BLaER1 (cell line): Measurements from ENCODE around the gene UBE2Z.

Source experiments
- H3K27ac ChIP-seq: shearing (Covaris generic); formaldehyde crosslinking; 2 replicates; pipeline ENCODE4 v1.8.1; 2022
- H3K27me3 ChIP-seq: shearing (Covaris generic); formaldehyde crosslinking; 2 replicates; pipeline ENCODE4 v1.8.1; 2022
- H3K36me3 ChIP-seq: shearing (Covaris generic); formaldehyde crosslinking; 2 replicates; pipeline ENCODE4 v1.8.1; 2022
- H3K4me1 ChIP-seq: shearing (Covaris generic); formaldehyde crosslinking; 2 replicates; pipeline ENCODE4 v1.8.1; 2022
- H3K4me2 ChIP-seq: shearing (Covaris generic); formaldehyde crosslinking; 2 replicates; pipeline ENCODE4 v1.8.1; 2022
- H3K4me3 ChIP-seq: shearing (Covaris generic); formaldehyde crosslinking; 2 replicates; pipeline ENCODE4 v1.8.1; 2022
- H3K9ac ChIP-seq: shearing (Covaris generic); formaldehyde crosslinking; 2 replicates; pipeline ENCODE4 v1.8.1; 2022
- H3K9me3 ChIP-seq: shearing (Covaris generic); formaldehyde crosslinking; 2 replicates; pipeline ENCODE4 v1.8.1; 2022
- H4K20me1 ChIP-seq: shearing (Covaris generic); formaldehyde crosslinking; 2 replicates; pipeline ENCODE4 v1.8.1; 2022
- Cebpa-rat ChIP-seq: shearing (Covaris generic); IDR thresholded peaks from 2 replicates; pipeline ENCODE4 v1.8.1; 2022

UBE2Z gene

GRCh38 chr17:48873696-48874443 lies 34.3 kb upstream of the UBE2Z start:
- H3K4me3 ChIP-seq: no peak overlapping the region
- no peak overlapping the region for H3K27ac ChIP-seq
- H4K20me1 ChIP-seq: no peaks in the 10 kb centered on the region
- H3K27me3 ChIP-seq: no peaks in the 10 kb centered on the region
- H3K9ac ChIP-seq: no peak overlapping the region
- peaks cover 71% of the 10 kb centered on the region for H3K4me1 ChIP-seq
- TF ChIP-seq Cebpa-rat: no peak
- no peaks in the 10 kb centered on the region for H3K9me3 ChIP-seq
- peak overlapping the region; percentile 66; the same call in 1 of the 2 replicates for H3K4me2 ChIP-seq
- H3K36me3 ChIP-seq: no peaks in the 10 kb centered on the region

- Histone ChIP-seq H3K9me3 (no peaks in the 10 kb centered on the region), H3K9ac (no peak overlapping the region), H3K36me3 (no peaks in the 10 kb centered on the region), H3K27me3 (no peaks in the 10 kb centered on the region), H3K4me3 (no peak overlapping the region), H4K20me1 (no peaks in the 10 kb centered on the region), H3K4me2 (no peak overlapping the region), H3K4me1 (peaks cover 22% of the 10 kb centered on the region), H3K27ac (no peak overlapping the region)
- TF ChIP-seq Cebpa-rat: no peak
Observed at GRCh38 chr17:48878920-48879898, 29.0 kb upstream of the UBE2Z start.

GRCh38 chr17:48882272-48882671 lies 25.9 kb upstream of the UBE2Z start:
- H3K27me3 ChIP-seq: no peaks in the 10 kb centered on the region
- H3K27ac ChIP-seq: no peak overlapping the region
- no peaks in the 10 kb centered on the region for H4K20me1 ChIP-seq
- H3K4me1 ChIP-seq: peaks cover 15% of the 10 kb centered on the region
- no peaks in the 10 kb centered on the region for H3K36me3 ChIP-seq
- TF ChIP-seq Cebpa-rat: no peak
- no peaks in the 10 kb centered on the region for H3K9me3 ChIP-seq
- no peak overlapping the region for H3K4me3 ChIP-seq
- H3K4me2 ChIP-seq: no peak overlapping the region
- H3K9ac ChIP-seq: no peak overlapping the region

- no peaks in the 10 kb centered on the region for H3K36me3 ChIP-seq
- no peak for TF ChIP-seq Cebpa-rat
- H3K9me3 ChIP-seq: no peaks in the 10 kb centered on the region
- H3K4me3 ChIP-seq: no peak overlapping the region
- H3K4me2 ChIP-seq: no peak overlapping the region
- no peak overlapping the region for H3K27ac ChIP-seq
- no peak overlapping the region for H3K9ac ChIP-seq
- H4K20me1 ChIP-seq: no peaks in the 10 kb centered on the region
- H3K4me1 ChIP-seq: peaks cover 6% of the 10 kb centered on the region
- no peaks in the 10 kb centered on the region for H3K27me3 ChIP-seq
Observed at GRCh38 chr17:48883171-48883570, 25.0 kb upstream of the UBE2Z start.

- no peak overlapping the region for H3K27ac ChIP-seq
- H3K27me3 ChIP-seq: no peaks in the 10 kb centered on the region
- TF ChIP-seq Cebpa-rat: no peak
- no peak overlapping the region for H3K9ac ChIP-seq
- H3K4me3 ChIP-seq: no peak overlapping the region
- no peak overlapping the region for H3K4me2 ChIP-seq
- no peaks in the 10 kb centered on the region for H4K20me1 ChIP-seq
- H3K36me3 ChIP-seq: peaks cover 10% of the 10 kb centered on the region
- peaks cover 26% of the 10 kb centered on the region for H3K4me1 ChIP-seq
- H3K9me3 ChIP-seq: no peaks in the 10 kb centered on the region
Observed at GRCh38 chr17:48890086-48890485, 18.1 kb upstream of the UBE2Z start.

GRCh38 chr17:48892940-48893645 lies 15.1 kb upstream of the UBE2Z start:
- peak overlapping the region; percentile 95 for H3K4me2 ChIP-seq
- H4K20me1 ChIP-seq: no peaks in the 10 kb centered on the region
- peak overlapping the region; percentile 80 for H3K4me3 ChIP-seq
- no peaks in the 10 kb centered on the region for H3K27me3 ChIP-seq
- peak overlapping the region; percentile 86 for H3K9ac ChIP-seq
- peak overlapping the region; percentile 81 for H3K27ac ChIP-seq
- TF ChIP-seq Cebpa-rat: no peak
- peaks cover 26% of the 10 kb centered on the region for H3K4me1 ChIP-seq
- no peaks in the 10 kb centered on the region for H3K9me3 ChIP-seq
- H3K36me3 ChIP-seq: peaks cover 40% of the 10 kb centered on the region

GRCh38 chr17:48893646-48894508 lies 14.3 kb upstream of the UBE2Z start:
- H4K20me1 ChIP-seq: no peaks in the 10 kb centered on the region
- no peaks in the 10 kb centered on the region for H3K27me3 ChIP-seq
- H3K4me3 ChIP-seq: peak overlapping the region; percentile 80
- peak overlapping the region; percentile 86 for H3K9ac ChIP-seq
- peaks cover 45% of the 10 kb centered on the region for H3K36me3 ChIP-seq
- H3K9me3 ChIP-seq: no peaks in the 10 kb centered on the region
- peak overlapping the region; percentile 95 for H3K4me2 ChIP-seq
- peak overlapping the region; percentile 81 for H3K27ac ChIP-seq
- TF ChIP-seq Cebpa-rat: no peak
- peaks cover 26% of the 10 kb centered on the region for H3K4me1 ChIP-seq

GRCh38 chr17:48894886-48895285 lies 13.3 kb upstream of the UBE2Z start:
- Histone ChIP-seq H3K9ac (no peak overlapping the region), H3K4me1 (peaks cover 26% of the 10 kb centered on the region), H3K27ac (no peak overlapping the region), H4K20me1 (no peaks in the 10 kb centered on the region), H3K27me3 (no peaks in the 10 kb centered on the region), H3K9me3 (no peaks in the 10 kb centered on the region), H3K36me3 (peaks cover 45% of the 10 kb centered on the region), H3K4me3 (no peak overlapping the region), H3K4me2 (no peak overlapping the region)
- no peak for TF ChIP-seq Cebpa-rat

- no peaks in the 10 kb centered on the region for H3K27me3 ChIP-seq
- H3K9ac ChIP-seq: no peak overlapping the region
- no peak overlapping the region for H3K27ac ChIP-seq
- no peak overlapping the region for H3K4me3 ChIP-seq
- peaks cover 24% of the 10 kb centered on the region for H3K36me3 ChIP-seq
- no peaks in the 10 kb centered on the region; the same call in 1 of the 2 replicates for H3K4me1 ChIP-seq
- TF ChIP-seq Cebpa-rat: no peak
- no peaks in the 10 kb centered on the region for H4K20me1 ChIP-seq
- H3K4me2 ChIP-seq: no peak overlapping the region
- H3K9me3 ChIP-seq: no peaks in the 10 kb centered on the region
Observed at GRCh38 chr17:48901241-48901640, 7.0 kb upstream of the UBE2Z start.
